ENCODE results near the gene FBLN2.

The FBLN2 gene

DNA sequence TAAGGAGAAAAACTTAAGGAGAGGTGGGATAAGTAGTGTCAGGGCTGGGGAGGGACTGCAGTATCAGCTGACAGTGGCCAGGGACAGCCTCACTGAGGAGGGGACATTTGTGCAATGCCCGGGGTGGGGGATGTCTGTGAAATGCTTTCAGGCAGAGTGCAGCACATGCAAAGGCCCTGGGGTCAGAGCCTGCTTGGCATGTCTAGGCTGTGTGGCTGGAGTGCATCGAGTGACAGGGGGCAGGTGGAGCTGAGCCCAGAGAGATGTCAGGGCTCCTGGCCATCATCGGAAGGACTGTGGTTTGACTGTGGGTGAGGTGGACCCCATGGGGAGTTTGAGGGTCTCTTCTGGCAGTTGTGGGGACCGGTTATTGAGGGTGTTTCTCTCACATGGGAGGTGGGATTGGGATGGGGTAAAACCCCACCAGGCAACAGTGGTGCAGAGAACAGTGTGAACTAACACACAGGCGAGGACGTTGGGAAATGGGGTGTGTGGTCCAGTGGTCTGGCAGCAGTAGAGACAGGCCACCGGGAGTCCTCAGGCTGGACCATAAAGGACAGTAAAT is 61.2 kb downstream of the FBLN2 start:
- no peak for DNase-seq

DNA sequence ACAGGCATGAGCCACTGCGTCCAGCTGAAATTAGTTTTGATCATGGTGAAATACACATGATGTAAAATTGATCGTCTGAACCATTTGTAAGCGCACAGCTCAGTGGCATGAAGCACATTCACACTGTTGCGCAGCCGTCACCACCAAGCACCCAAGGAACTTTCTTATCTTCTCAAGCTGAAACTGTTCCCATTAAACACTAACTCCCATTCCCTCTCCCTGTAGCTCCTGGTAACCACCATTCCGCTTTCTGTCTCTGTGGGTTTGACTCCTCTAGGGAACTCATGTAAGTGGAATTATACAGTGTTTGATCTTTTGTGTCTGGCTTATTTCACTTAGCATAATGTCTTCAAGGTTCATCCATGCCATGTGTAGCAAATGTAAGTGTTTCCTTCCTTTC is 62.3 kb downstream of the FBLN2 start:
- DNase-seq, result no peak

DNA sequence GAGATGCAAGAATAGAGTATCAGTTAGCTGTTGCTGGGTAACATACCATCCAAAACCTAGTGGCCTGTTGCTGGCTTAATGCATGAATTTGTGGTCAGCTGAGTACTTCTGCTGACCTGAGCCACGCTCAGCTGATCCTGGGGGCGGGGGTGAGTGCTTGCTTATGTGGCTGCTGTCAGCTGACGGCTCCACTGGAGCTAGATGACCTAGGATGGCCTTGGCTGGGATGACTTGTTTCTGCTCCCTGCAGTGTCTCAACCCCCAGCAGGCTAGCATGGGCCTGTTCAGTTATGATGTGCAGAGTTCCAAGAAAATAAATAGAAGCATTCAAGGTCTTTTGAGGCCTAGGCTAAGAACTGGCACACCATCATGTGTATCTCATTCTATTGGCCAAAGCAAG is 63.9 kb downstream of the FBLN2 start:
- no peak for DNase-seq

DNA sequence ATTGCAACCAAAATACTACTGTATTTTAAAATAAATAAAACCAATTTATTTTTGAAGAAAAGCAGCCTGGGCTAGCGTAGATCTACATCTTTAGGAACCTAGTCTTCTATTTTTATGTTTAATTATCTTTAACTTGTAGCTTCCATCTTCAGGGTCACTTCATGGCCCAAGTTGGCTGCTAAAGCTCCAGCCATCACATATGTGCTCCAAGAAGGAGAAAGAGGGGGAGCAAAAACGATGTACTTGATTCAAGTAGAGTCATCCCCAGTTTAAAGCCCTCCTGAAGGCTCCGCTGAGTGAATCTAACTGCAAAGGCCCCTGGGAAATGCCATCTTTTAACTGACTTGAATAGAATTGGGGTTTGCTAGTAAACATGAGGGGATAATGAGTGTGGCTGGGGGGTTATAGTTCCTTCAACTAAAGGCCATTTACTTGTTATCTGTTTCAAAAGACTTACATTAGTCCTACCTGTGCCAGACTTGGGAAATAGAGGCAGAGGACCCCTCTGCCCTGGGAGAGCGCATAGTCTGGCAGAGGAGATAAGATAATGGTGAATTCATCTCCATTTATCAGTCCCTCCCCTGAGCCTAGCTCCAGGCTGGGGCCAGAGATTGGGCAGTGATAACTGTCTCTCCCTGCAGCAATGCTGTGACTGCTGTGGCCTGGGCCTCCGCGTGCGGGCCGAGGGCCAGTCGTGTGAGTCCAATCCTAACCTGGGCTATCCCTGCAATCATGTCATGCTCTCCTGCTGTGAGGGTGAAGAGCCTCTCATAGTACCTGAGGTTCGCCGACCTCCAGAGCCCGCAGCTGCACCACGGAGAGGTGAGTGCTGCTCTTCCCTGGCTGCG is 64.6 kb downstream of the FBLN2 start:
- DNase-seq, result no peak

DNA sequence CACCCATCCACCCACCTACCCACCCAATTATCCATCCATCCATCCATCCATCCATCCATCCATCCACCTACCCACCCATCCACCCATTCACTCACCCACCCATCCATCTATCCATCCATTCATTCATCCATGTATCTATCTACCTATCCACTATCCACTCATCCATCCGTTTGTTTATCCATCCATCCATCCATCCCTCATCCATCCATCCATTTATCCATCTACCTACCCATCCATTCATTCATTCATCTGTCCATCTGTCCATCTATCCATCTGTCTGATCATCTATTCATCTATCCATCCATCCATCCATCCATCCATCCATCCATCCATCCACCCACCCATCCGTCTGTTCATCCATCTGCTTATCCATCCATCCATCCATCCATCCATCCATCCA is 65.7 kb downstream of the FBLN2 start:
- no peak for DNase-seq

DNA sequence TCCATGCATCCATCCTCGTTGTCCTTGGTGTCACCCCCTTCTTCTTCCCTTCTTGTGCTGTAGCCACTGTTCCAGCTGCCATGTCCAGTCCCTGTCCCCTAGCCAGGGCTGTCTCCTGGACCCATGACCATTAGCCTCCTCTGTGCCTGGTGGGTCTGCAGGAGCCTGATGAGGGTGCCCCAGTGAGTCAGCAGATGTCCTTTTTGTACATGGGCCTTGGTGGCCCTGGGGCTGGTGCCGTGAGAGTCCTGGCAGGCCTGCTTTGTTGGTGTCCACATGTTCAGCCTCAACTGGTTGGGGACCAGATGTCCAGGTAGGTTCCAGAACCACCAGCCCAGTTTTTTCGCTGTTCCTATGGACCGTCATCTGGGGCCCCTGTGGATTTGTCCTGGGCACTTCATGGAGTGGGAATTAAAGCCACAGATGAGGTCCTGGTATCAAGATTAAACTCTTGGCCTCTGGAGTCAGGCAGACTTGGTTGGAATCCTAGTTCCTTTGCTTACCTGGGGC is 66.1 kb downstream of the FBLN2 start:
- DNase-seq, result no peak

DNA sequence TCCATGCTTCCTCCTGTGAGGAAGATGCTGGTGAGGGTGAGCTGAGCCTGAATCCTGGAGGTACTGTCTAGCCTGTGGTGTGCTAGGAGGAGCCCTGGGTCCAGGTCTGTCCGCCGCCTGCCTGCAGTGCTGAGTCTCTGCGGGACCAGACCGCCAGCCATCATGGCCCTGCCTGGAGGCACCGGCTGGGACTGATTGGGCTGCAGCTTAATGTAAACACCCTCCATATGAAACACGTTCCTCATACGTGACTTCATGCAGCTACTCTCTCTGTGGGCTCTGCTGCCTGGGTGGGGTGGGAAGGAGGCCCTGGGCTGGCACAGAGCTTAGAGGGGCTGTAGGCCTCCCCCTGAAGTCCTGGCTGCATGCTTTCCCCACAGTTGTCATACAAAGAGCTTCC is 67.4 kb downstream of the FBLN2 start:
- no peak for DNase-seq

DNA sequence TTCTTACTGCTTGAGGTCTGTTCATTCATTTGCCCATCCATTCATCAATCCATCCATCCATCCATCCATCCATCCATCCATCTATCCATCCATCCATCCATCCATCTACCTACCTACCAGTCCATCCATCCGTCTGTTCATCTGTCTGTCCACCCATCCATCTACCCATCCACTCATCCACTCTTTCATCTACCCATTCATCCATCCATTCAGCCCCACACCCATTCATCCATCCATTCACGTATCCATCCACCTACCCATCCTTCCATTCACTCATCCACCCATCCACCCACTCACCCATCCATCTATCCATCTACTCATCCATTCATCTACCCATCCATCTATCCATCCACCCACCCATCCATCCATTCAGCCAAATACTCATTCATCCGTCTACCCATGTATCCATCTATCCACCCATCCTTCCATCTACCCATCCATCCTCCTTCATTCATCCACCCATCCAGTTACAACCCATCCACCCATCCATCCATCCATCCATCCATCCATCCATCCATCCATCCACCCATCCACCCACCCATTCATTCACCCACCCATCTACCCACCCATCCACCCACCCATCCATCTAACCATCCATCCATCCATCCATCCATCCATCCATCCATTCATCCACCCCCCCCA is 68.3 kb downstream of the FBLN2 start:
- DNase-seq, result no peak

DNA sequence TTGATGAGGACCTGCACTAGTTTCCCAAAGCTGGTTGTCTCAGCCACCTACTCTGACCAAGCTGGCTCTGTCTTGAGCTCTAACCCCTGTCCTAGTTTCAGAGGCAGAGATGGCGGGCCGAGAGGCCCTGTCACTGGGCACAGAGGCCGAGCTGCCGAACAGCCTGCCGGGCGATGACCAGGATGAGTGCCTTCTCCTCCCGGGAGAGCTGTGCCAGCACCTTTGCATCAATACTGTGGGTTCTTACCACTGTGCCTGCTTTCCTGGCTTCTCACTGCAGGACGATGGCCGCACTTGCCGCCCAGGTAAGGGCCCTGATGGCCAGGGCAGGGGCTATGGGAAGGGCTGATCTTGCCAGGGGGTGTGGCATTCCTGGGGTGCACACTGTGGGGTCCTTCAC is 69.1 kb downstream of the FBLN2 start:
- DNase-seq, result no peak

DNA sequence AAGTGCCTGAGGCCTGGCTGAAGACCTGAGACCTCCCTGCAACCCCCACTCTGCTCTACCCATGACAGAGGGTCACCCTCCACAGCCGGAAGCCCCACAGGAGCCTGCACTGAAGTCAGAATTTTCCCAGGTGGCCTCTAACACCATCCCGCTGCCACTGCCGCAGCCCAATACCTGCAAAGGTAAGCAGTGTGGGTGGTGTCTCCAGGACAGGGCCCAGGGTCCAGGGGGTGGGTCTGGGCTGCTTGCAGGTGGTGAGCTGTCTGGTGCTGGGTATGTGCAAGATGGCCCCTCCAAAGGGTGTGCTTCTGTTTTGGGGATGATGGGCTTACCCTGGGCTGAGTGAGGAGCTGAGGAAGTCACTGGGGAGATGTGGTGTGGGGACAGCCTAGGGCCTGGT is 69.9 kb downstream of the FBLN2 start:
- DNase-seq, result no peak

DNA sequence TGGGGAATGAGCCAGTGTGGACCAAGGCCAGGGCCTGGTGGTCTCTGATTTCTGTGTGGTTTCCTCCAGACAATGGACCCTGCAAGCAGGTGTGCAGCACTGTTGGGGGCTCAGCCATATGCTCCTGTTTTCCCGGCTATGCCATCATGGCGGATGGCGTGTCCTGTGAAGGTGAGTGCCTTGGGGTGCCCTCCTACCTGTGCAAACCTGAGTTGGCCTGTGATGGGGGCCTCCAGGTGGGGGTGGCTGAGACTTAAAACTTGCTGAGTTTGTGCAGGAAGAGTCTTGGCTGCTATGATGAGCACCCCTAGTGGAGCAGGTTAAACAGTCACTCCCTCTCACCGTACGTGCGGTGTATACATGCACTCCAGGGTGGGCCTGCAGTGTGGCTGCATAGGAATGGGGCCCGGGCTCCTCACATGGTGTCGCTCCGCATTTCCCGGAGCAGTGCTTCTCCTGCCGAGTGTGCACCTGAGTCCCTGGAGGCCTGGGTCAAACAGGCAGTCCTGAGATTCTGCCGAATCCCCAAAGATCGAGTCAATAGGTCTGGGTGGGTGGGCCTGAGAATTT is 70.8 kb downstream of the FBLN2 start:
- DNase-seq, result no peak

DNA sequence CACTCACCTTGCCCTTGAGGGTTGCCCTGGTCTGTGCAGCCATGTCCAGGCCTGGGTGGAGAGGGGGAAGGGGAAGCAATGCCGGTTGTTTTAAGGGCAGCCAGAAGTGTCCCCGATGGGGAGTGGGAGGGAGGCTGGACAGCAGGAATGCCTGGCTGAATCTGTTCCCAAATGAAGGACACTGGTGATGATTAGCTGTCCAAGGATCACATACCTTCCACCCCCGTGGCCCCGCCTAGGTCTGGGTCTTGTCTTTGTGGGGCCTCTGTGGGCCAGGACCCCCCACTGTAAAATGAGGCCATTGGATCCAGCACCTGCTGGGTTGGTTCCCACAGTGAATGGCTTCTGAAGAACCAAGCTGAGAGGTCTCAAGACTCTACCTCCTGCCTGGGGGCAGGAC is 71.4 kb downstream of the FBLN2 start:
- no peak for DNase-seq

DNA sequence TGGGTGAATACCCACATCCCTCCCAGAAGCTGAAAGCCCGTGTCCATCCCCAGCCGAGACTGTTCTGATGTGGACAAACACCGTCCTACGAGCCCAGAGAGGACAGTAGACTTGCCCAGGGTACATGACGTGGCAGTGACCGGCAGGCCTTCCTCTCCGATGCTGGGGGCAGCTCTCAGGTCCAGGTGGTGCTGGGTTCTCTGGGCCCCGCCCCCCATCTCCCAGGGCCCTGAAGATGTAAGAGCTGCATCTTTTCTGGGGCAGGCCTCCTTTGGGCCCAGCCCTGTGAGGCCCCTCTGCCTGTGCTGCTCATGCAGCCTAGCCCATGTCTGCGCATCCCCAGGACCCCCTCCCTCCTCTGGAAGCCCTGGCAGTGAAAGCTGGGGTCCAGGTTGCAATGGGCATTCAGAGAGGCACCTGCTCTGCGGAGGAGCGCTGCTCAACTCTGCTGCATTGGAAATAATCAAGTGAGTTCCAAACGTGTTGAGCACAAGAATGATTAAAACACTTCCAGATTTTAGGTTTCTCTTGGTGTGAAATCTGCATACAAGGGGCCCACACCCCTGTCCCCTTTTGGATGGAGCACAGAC is 71.9 kb downstream of the FBLN2 start:
- DNase-seq, result no peak

DNA sequence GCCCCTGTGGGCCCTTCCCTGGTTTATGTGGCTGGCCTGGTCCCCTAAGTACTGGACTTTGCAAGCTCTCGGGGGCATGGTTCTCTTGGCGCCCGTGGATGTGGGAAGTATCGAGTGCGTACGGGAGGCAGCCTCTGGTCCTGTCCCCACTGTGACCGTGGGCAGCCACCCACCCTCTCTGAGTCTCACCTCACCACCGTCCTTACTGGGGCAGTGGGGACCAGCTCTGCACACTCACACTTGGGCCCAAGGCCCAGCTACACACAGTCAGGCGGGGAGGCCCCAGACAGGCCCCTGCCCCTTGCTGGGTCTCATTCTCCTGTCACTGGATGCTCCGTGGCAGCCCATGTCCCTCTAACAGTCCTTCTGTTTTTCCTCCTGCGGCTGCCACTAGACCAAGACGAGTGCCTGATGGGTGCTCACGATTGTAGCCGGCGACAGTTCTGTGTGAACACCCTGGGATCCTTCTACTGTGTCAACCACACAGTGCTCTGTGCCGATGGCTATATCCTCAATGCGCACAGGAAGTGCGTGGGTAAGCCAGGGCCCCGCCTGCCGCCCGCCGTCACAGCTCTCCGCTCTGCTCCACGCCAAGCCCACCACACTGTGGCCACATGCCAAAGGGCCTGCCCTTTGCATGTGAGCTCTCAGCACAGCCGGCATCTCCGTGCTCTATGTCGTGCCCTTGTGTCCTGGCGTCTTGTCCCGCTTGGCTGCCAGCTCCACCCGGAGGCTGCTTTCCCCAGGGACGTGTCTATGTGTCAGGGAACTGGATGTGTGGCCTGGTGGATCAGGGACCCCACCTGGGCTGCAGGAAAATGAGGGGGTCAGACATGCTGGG is 72.7 kb downstream of the FBLN2 start:
- DNase-seq, result peak; percentile 20 to 41

DNA sequence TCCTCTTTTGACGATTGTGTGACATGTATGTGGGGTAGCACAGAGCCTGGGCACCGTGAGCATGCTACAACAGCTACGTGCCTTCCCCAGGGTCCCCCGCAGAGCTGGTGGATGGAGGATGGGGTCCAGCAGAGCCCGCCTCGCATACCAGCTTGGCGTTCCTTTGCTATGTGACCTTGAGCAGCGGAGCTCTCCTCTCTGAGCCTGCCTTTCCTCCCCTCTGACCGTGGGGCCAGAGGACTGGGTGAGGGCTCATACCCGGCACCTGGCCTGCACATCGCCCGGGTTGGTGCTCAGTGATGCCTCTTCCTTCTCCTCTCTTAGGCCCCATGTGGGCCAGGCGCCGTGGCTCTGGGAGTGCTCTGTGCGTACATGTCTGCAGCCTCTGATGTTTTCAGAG is 73.4 kb downstream of the FBLN2 start:
- no peak for DNase-seq

DNA sequence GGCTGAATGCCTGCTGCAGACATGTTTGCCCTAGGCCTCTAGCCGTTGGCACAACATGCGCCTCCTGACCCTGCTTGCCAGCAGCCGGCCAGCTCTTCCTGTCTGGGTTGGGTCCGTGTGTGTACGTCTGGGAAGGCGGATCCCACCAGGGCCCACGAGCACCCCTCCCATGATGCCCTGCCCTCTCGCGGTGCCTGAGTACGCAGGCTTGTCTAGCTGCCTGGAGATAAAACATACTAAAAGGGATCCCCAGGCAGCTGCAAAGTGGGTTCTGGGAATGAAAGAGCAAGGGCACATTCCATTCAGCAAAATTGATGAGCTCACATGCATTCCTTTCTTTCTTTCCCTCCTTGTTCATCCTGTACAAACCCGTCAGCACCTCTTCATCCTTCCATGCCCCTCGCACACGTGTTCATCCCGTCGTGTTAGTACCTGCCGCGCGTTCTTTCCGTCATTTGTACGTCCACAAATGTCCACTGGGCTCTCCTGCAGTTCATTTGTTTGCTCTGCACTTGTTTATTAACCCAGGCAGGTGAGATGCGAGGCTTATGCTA is 74.3 kb downstream of the FBLN2 start:
- DNase-seq, result no peak

DNA sequence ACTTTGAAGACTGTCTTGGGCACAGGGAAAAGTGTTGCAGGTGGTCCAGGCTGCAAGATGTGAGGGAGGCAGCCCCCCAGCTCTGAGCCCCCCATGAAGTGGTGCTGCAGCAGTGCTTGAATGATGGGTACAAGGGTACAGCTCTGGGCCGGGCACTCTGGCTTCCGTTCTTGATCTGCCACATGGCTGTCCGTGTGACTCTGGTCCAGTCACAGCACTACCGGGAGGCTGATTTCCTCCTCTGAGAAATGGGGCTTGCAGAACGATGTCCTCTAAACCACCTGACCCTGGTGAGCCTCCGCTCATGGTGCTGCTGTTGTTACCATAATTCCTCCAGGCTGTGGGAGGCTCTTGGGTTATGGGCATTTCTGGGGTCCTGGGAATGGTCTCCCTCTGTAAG is 75.1 kb downstream of the FBLN2 start:
- no peak for DNase-seq

DNA sequence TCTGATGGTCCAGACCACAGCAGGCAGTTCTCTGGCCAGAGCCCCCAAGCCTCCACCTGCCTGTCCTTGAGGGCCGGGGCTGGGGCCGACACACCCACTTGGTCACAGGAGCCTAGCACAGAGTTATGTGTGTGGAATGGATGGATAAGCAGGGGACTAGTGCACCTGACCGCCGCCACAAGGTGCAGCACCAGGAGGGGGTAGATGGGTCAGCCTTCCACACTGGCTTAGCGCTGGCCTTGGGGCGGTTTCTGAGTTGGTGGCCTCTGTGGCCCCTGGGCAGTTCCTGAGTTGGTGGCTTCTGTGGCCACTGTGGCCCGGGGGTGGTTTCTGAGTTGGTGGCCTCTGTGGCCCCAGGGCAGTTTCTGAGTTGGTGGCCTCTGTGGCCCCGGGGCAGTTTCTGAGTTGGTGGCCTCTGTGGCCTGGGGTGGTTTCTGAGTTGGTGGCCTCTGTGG is 75.8 kb downstream of the FBLN2 start:
- DNase-seq, result no peak

DNA sequence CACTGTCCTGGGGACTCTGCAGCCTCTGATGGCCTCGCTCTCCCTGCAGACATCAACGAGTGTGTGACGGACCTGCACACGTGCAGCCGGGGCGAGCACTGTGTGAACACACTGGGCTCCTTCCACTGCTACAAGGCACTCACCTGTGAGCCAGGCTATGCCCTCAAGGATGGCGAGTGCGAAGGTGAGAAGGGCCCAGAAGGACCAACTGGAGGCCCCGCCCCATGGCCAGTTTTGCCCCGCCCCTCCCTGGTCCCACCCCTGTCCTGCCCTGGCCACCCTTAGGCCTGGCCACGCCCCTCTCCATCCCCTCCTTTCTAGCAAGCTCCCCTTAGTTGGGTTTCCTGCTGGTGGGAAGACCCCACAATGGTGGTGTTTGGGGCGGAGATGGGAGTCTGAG is 77.5 kb downstream of the FBLN2 start:
- no peak for DNase-seq

DNA sequence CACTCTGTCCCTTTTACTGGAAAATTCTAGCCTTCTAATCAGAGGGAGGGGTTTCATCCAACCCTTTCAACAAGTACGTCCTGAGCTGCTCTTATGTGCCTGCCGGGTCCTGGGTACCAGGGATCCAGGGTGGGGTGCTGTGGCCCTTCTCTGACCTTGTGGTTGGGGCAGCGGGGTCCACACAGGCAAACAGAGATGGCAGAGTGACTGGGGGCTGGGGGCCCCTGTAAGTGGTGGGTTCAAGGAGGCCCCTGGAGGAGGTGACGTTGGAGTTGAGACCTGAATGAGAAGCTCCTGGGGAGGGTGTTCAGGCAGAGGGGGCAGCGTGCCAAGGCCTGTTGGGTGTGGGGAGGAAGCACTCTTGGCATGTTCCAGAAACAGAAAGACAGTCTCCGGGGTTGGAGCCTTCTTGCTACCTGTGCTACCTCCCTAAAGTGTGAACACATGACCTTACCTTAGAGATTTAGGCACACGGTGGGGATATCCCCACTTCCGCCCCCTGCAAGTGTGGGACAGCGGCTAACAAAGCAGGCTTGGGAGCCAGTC is 78.1 kb downstream of the FBLN2 start:
- no peak for DNase-seq

DNA sequence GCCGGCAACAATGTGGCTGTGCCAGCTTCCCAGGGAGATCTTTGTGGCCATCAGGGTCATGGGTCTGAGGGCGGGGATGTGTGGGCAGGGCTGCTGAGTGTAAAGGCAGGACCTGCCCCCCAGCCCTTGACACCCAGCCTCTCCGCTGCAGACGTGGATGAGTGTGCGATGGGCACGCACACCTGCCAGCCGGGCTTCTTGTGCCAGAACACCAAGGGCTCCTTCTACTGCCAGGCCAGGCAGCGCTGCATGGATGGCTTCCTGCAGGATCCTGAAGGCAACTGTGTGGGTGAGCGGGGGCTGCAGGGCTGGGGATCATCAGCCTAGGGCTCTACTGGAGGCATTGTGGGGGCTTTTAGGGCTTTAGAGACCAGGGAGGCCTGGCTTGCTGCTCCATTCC is 78.8 kb downstream of the FBLN2 start:
- DNase-seq, result no peak

DNA sequence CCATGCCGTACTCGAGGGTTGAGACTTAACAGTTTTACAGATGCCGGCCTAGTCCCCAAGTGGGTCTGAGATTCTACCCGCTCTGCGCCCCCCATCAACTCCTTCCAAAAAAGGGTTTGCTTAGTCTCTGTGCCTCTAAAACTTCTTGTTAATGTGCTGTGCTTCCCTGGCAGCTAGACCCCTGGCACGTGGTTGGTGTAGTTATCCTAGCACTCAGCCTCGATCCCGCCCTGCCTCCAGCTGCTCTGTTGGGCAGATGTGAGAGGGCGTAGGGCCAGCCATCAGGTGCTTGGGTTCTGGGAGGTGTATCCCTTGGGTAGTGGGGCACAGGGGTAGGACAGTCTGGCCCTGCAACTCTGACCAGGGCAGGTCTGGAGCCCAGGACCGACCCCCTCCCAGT is 79.5 kb downstream of the FBLN2 start:
- DNase-seq, result no peak
